Measurements from ENCODE around the gene IGFN1. TPM values are rescaled to one million over a fixed set of nuclear protein-coding genes. Genes with fewer than 3 reads are reported as not detected.

Gene IGFN1
- total RNA-seq, 1 donor from 2014 or later = 0.18 TPM

DNA sequence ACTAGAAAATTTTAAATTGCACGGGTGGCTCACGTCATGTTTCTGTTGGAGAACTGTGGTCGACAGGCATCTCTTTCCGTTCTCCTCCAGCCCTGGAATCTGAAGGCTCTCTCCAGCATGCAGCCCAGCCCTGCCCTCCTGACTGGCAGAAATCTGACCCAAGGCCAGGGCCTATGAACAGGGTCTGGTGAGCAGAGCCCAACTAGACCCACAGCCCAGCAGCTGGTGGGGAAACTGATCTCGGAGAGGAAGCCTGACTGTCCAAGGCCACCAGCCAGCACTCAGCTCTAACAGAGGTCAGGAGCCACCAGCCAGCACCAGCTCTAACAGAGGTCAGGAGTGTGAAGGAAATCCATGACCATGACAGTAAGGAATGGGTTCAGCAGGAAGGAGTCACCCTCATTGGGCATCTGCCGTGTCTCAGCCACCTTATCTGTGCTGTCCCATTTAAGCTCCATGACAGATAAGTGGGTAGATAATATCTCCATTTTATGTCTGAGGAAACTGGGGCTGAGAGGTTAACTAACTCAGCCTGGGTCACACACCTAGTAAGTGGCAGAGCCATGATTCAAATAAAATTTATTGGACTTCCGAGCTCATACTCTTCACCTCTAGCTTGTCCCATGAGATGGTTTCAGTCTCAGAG lies 72.5 kb downstream of the IGFN1 start:
- H3K9me3 ChIP-seq = no peaks in the 10 kb centered on the region
- DNase-seq (no peak), ATAC-seq (no peak)
- no peak overlapping the region for H3K27ac ChIP-seq
- no peaks in the 10 kb centered on the region for H3K36me3 ChIP-seq
- H3K4me1 ChIP-seq = peaks cover 12% of the 10 kb centered on the region
- no peak for TF ChIP-seq CTCF (IDR thresholded peaks at IDR 0.05)
- peaks cover 20% of the 10 kb centered on the region for H3K27me3 ChIP-seq (ENCODE audit: low read depth)
- no peak overlapping the region for H3K4me3 ChIP-seq
- intact Hi-C loops (cut with DNase I) = no loop called here

GRCh38 chr1:201264072-201264471 lies 73.4 kb downstream of the IGFN1 start:
- no peaks in the 10 kb centered on the region for H3K36me3 ChIP-seq
- no peak overlapping the region for H3K4me3 ChIP-seq
- H3K4me1 ChIP-seq = peaks cover 12% of the 10 kb centered on the region
- no peak overlapping the region for H3K27ac ChIP-seq
- no peaks in the 10 kb centered on the region for H3K9me3 ChIP-seq
- H3K27me3 ChIP-seq (ENCODE audit: low read depth) = peaks cover 17% of the 10 kb centered on the region
- no peak for ATAC-seq
- no peak for DNase-seq
- TF ChIP-seq CTCF (IDR thresholded peaks at IDR 0.05) = no peak
- intact Hi-C loops (cut with DNase I) = no loop called here

GRCh38 chr1:201264554-201264953 lies 73.9 kb downstream of the IGFN1 start:
- intact Hi-C loops (cut with DNase I) = no loop called here
- Histone ChIP-seq H3K27ac (no peak overlapping the region), H3K4me3 (no peak overlapping the region), H3K9me3 (no peaks in the 10 kb centered on the region), H3K4me1 (peaks cover 8% of the 10 kb centered on the region), H3K36me3 (no peaks in the 10 kb centered on the region), H3K27me3 (ENCODE audit: low read depth) (peaks cover 13% of the 10 kb centered on the region)
- DNase-seq = no peak
- TF ChIP-seq CTCF (IDR thresholded peaks at IDR 0.05) = no peak
- ATAC-seq = no peak

DNA sequence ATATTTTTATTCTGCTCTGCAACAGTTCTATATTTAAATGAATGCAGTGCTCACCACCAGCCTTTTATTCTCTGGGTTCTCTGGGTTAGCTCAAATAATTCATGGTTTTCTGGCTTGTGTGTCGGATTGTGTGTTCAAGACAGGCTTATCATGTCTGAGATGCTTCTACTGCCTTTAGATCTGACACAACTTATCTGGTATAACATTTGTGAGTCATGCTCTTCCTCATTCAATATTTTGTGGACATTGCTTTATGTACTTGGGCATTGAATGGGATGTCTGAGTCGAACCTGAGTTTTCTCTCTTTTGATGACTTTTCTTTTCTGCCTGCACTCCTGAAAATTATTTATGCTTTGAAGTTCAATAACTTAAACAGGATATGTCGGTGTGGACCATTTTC lies 75.1 kb downstream of the IGFN1 start:
- TF ChIP-seq CTCF (IDR thresholded peaks at IDR 0.05) = no peak
- no peak for ATAC-seq
- H3K4me3 ChIP-seq = no peak overlapping the region
- no peak for DNase-seq
- H3K36me3 ChIP-seq = no peaks in the 10 kb centered on the region
- no peaks in the 10 kb centered on the region for H3K9me3 ChIP-seq
- H3K27me3 ChIP-seq (ENCODE audit: low read depth) = peaks cover 5% of the 10 kb centered on the region
- no peaks in the 10 kb centered on the region for H3K4me1 ChIP-seq
- intact Hi-C loops (cut with DNase I) = no loop called here
- H3K27ac ChIP-seq = no peak overlapping the region

DNA sequence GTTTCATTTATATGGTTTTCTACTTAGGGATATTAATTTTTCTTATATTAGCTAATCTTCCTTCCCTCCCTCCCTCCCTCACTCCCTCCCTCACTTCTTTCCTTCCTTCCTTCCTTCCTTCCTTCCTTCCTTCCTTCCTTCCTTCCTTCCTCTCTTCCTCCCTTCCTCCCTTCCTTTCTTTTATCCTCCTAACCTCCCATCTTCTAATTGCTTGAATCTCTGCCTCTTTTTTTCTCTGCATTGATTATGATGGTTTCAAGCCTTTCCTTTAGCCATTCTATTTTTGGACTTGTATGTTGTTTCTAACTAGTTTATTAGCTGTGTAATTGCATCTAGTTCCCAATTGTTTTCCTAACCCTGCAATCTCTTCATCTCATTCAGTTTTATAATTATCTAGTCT lies 75.7 kb downstream of the IGFN1 start:
- H3K27me3 ChIP-seq (ENCODE audit: low read depth) = peaks cover 5% of the 10 kb centered on the region
- H3K36me3 ChIP-seq = no peaks in the 10 kb centered on the region
- no peaks in the 10 kb centered on the region for H3K9me3 ChIP-seq
- no peak for TF ChIP-seq CTCF (IDR thresholded peaks at IDR 0.05)
- no peak overlapping the region for H3K4me3 ChIP-seq
- no peak for ATAC-seq
- H3K27ac ChIP-seq = no peak overlapping the region
- intact Hi-C loops (cut with DNase I) = no loop called here
- no peaks in the 10 kb centered on the region for H3K4me1 ChIP-seq
- no peak for DNase-seq
